Melanocyte of skin (primary cell): ENCODE measurements around the gene STK38. TPM values are rescaled to one million over a fixed set of nuclear protein-coding genes. Genes with fewer than 3 reads are reported as not detected.

ENCODE experiments used
- small RNA-seq, 2 donors: library from RNA; depleted of rRNA; stranded (forward); fragments of <200 nt; gene quantifications; one replicate each; pipeline ENCODE3, GENCODE V24; 2012
- total RNA-seq, 2 donors: library from RNA; depleted of rRNA; stranded (reverse); fragments of >200 nt; gene quantifications; 2 replicates each; pipeline ENCODE4 v1.2.3, GENCODE V29; 2012

STK38 gene
- 10 to 100 TPM; 16.2 to 17.6 TPM for total RNA-seq

GRCh38 chr6:36546920-36547645 lies at the start of gene STK38:
STK38 (minus strand) TSS chr6:36547479; CDS start chr6:36540202, 7,277 bp downstream.

DNA sequence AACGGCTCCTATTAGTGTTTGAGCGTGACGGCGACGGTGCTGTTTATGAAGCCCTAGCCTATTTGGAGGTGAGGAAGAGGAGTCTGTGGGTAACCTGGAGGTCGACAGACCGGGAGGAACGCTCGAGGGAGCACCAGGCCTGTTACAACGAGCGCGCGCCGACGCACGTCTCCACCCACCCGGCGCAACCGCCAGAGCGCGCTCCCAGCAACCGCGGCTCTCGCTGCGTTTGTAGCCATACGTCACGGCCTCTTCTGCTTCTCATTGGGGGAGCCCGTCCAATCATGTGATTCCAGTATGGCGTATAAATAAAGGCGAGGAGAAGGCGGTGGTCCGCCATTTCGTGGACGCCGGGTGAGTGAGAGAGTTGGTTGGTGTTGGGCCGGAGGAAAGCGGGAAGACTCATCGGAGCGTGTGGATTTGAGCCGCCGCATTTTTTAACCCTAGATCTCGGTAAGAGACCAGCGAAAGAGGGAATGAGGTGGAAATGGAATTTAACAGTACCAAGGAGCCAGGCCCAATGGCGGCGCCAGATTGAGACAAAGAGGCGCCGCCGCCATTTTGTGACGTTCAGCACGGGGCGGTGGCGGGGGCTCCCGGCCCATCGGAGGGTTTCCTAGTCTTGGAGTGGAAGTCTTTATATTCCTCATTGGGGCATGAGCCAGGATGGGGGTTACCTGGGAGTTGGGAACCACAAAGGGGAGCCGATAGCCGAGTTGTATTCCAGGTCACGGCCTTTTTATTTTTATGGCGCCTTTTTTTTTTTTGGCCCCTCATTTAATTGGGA lies 46.9 kb upstream of the STK38 start, which contains the start of gene SRSF3:
TSS of gene SRSF3 (plus strand) at position 334 of the 787 bp plus-strand sequence. CDS start 2,401 bp downstream, outside the sequence.

Small RNA genes lying within 50 kb of the gene (small RNA-seq; reads per million reads assigned to genes)
- gene RN7SL502P: 0 reads per million in 2 donors

Other genes starting within 250 kb of the STK38 start
- under 1 TPM; under 0.01 TPM for gene BNIP5, start 210.6 kb downstream of the STK38 start, total RNA-seq
- gene ETV7, start 159.8 kb downstream of the STK38 start, total RNA-seq: 1 to 10 TPM; 5.9 to 8.7 TPM
- under 1 TPM; 0.33 to 0.69 TPM for gene PXT1, start 104.6 kb downstream of the STK38 start, total RNA-seq
- gene KCTD20, start 104.5 kb downstream of the STK38 start, total RNA-seq: 100 to 1,000 TPM in 1 of 2 donors, 10 to 100 TPM in 1; 89.1 to 126 TPM
- gene SRSF3, start 46.9 kb upstream of the STK38 start, total RNA-seq: 100 to 1,000 TPM; 219 to 346 TPM
- 100 to 1,000 TPM in 1 of 2 donors, 10 to 100 TPM in 1; 58.8 to 115 TPM for gene CDKN1A, start 131.2 kb upstream of the STK38 start, total RNA-seq
- not detected for gene RAB44, start 150.3 kb upstream of the STK38 start, total RNA-seq